H1 (cell line): ENCODE data around the gene SPATA31E1. TPM values are rescaled to one million over a fixed set of nuclear protein-coding genes. Genes with fewer than 3 reads are reported as not detected.
"Not testable (repeated sequence)": the region's sequence is repeated elsewhere in the genome, so short reads cannot be mapped to it uniquely, and the experiment has no call there.

Source experiments
- CTCF ChIA-PET: fragments of 300-600 bp; sonication (Branson Sonifier 250); formaldehyde crosslinking; loops from one replicate; lab custom pipeline; 2021; ENCODE audit not compliant: partially characterized antibody; lab: Charles Lee
- POLR2A ChIA-PET: fragments of 300-600 bp; sonication (Branson Sonifier 250); formaldehyde crosslinking; loops from one replicate; lab custom pipeline; 2021; ENCODE audit warnings: inconsistent platforms; ENCODE audit not compliant: partially characterized antibody; lab: Charles Lee
- DNase-seq, 2 experiments: peaks; one replicate each; pipeline versions ENCODE4 v3.0.0 to v3.0.0-alpha.2; 2010 to 2022; ENCODE audit warnings: low spot score in 2 of 2, low read depth in 1 of 2, mixed read lengths in 1 of 2
- FAIRE-seq: peaks from 2 replicates; lab custom pipeline; 2011; peaks lifted over from hg19 to GRCh38; lab: Jason Lieb, UNC
- H2AFZ ChIP-seq: 2 replicates; pipeline ENCODE4 v1.8.1; 2012; ENCODE audit warnings: low read length, inconsistent platforms
- H2AK5ac ChIP-seq: 2 replicates; pipeline ENCODE4 v1.6.1; 2013; ENCODE audit warnings: low read depth, low read length
- H2BK120ac ChIP-seq: replicated peaks from 2 replicates; pipeline ENCODE3; 2013; ENCODE audit warnings: low read depth, low read length, inconsistent platforms
- H2BK12ac ChIP-seq: 2 replicates; pipeline ENCODE4 v1.6.1; 2013; ENCODE audit warnings: low read depth, low read length
- H2BK15ac ChIP-seq: 2 replicates; pipeline ENCODE4 v1.6.1; 2013; ENCODE audit warnings: low read length
- H2BK20ac ChIP-seq: 2 replicates; pipeline ENCODE4 v1.6.1; 2013; ENCODE audit warnings: low read length
- H2BK5ac ChIP-seq: 2 replicates; pipeline ENCODE4 v1.6.1; 2013; ENCODE audit warnings: low read depth, low read length
- H3K14ac ChIP-seq: 2 replicates; pipeline ENCODE4 v1.6.1; 2013; ENCODE audit warnings: inconsistent platforms; ENCODE audit not compliant: insufficient read length
- H3K18ac ChIP-seq: 2 replicates; pipeline ENCODE4 v1.6.1; 2013; ENCODE audit warnings: low read length; ENCODE audit errors: extremely low read depth
- H3K23ac ChIP-seq: 2 replicates; pipeline ENCODE4 v1.6.1; 2013; ENCODE audit warnings: inconsistent platforms; ENCODE audit not compliant: insufficient read length
- H3K23me2 ChIP-seq: 2 replicates; pipeline ENCODE4 v1.6.1; 2013; ENCODE audit warnings: low read depth, low read length
- H3K27ac ChIP-seq: 2 replicates; pipeline ENCODE4 v1.6.1; 2011; ENCODE audit warnings: low read depth, low read length, inconsistent platforms
- H3K27me3 ChIP-seq, 4 experiments: replicated peaks in 1 of 4; 1 replicate in 1 of 4; 2 replicates in 3 of 4; pipeline versions ENCODE4 v1.6.1 to v1.8.1; 2011 to 2013; ENCODE audit warnings: low read length in 3 of 4, mild to moderate bottlenecking in 3 of 4, inconsistent platforms in 2 of 4, mixed read lengths in 2 of 4, moderate library complexity in 1 of 4; ENCODE audit not compliant: control insufficient read depth in 3 of 4, insufficient read depth in 3 of 4; ENCODE audit errors: extremely low read depth in 1 of 4
- H3K36me3 ChIP-seq, 4 experiments: 2 replicates each; pipeline versions ENCODE4 v1.6.1 to v1.8.1; 2011 to 2013; ENCODE audit warnings: mild to moderate bottlenecking in 4 of 4, low read length in 3 of 4, moderate library complexity in 2 of 4, control low read depth in 1 of 4, inconsistent platforms in 1 of 4; ENCODE audit not compliant: insufficient read depth in 4 of 4, control insufficient read depth in 2 of 4
- H3K4ac ChIP-seq: replicated peaks from 2 replicates; pipeline ENCODE3; 2013; ENCODE audit warnings: low read length, low read depth, mixed read lengths, inconsistent platforms; ENCODE audit not compliant: insufficient read length
- H3K4me1 ChIP-seq, 4 experiments: replicated peaks in 1 of 4; 1 replicate in 1 of 4; 2 replicates in 3 of 4; pipeline versions ENCODE4 v1.6.1 to v1.8.1; 2011 to 2013; ENCODE audit warnings: low read length in 3 of 4, inconsistent platforms in 2 of 4, mixed read lengths in 1 of 4; ENCODE audit not compliant: insufficient read depth in 4 of 4, control insufficient read depth in 3 of 4
- H3K4me2 ChIP-seq, 2 experiments: 2 replicates each; pipeline versions ENCODE4 v1.6.1 to v1.8.1; 2011 to 2013; ENCODE audit warnings: low read depth in 2 of 2, low read length in 2 of 2, control low read depth in 1 of 2, inconsistent platforms in 1 of 2, mild to moderate bottlenecking in 1 of 2; ENCODE audit not compliant: insufficient read depth in 1 of 2
- H3K4me3 ChIP-seq, 4 experiments: fragments of 200-600, 300-600 bp in 1 of 4; sonication (generic), shearing (Covaris generic), sonication (Bioruptor Twin) in 1 of 4; 2 replicates each; pipeline versions ENCODE4 v1.5.1 to v1.8.1; 2011 to 2016; ENCODE audit warnings: low read length in 4 of 4, low read depth in 3 of 4, control low read depth in 2 of 4, inconsistent platforms in 2 of 4, mild to moderate bottlenecking in 2 of 4, mixed read lengths in 1 of 4, moderate library complexity in 1 of 4; ENCODE audit not compliant: insufficient read depth in 2 of 4; ENCODE audit errors: extremely low read depth in 1 of 4
- H3K56ac ChIP-seq: replicated peaks from 2 replicates; pipeline ENCODE3; 2013; ENCODE audit warnings: low read depth, mild to moderate bottlenecking, mixed read lengths, low read length, inconsistent platforms; ENCODE audit not compliant: insufficient read length
- H3K79me1 ChIP-seq: 2 replicates; pipeline ENCODE4 v1.6.1; 2013; ENCODE audit warnings: low read depth, low read length, control low read depth
- H3K79me2 ChIP-seq, 2 experiments: 2 replicates each; pipeline versions ENCODE4 v1.6.1 to v1.8.1; 2012 to 2013; ENCODE audit warnings: low read length in 2 of 2, mild to moderate bottlenecking in 2 of 2, inconsistent platforms in 1 of 2; ENCODE audit not compliant: insufficient read depth in 2 of 2, control insufficient read depth in 1 of 2
- H3K9ac ChIP-seq, 4 experiments: replicated peaks in 1 of 4; 1 replicate in 1 of 4; 2 replicates in 3 of 4; pipeline versions ENCODE4 v1.6.1 to v1.8.1; 2011 to 2013; ENCODE audit warnings: low read depth in 3 of 4, low read length in 3 of 4, control low read depth in 2 of 4, mild to moderate bottlenecking in 2 of 4, moderate library complexity in 2 of 4, inconsistent platforms in 1 of 4; ENCODE audit errors: extremely low read depth in 1 of 4
- H3K9me3 ChIP-seq, 2 experiments: 2 replicates each; pipeline versions ENCODE4 v1.6.1 to v1.8.1; 2012 to 2013; ENCODE audit warnings: mild to moderate bottlenecking in 2 of 2, moderate library complexity in 2 of 2, control low read depth in 1 of 2, inconsistent platforms in 1 of 2, low read depth in 1 of 2, low read length in 1 of 2, mixed read lengths in 1 of 2; ENCODE audit not compliant: insufficient read depth in 2 of 2
- H4K20me1 ChIP-seq, 2 experiments: replicated peaks in 1 of 2; 2 replicates each; pipeline versions ENCODE3 to v1.8.1; 2011 to 2013; ENCODE audit warnings: inconsistent platforms in 2 of 2, low read length in 2 of 2, mild to moderate bottlenecking in 1 of 2; ENCODE audit not compliant: insufficient read depth in 2 of 2, control insufficient read depth in 1 of 2
- H4K5ac ChIP-seq: 2 replicates; pipeline ENCODE4 v1.6.1; 2013; ENCODE audit warnings: low read length, low read depth, mixed read lengths, inconsistent platforms; ENCODE audit not compliant: insufficient read length
- H4K8ac ChIP-seq: 2 replicates; pipeline ENCODE4 v1.8.0; 2013; ENCODE audit warnings: mild to moderate bottlenecking, moderate library complexity, low read length, inconsistent platforms; ENCODE audit not compliant: insufficient read depth; ENCODE audit errors: extremely low read depth
- H4K91ac ChIP-seq: replicated peaks from 2 replicates; pipeline ENCODE3; 2013; ENCODE audit warnings: low read length, mixed read lengths, inconsistent platforms; ENCODE audit not compliant: insufficient read length
- WGBS, 2 experiments: shearing (Covaris generic) in 1 of 2; methylation state at CpG; one replicate each; pipeline versions ENCODE4 v1.1.6 to v1.1.7; 2013 to 2015; ENCODE audit warnings: low lambda C conversion rate in 2 of 2, mixed read lengths in 2 of 2, inconsistent platforms in 1 of 2, low coverage in 1 of 2, missing lambda C conversion rate in 1 of 2; ENCODE audit not compliant: insufficient replicate concordance in 2 of 2, insufficient coverage in 1 of 2, insufficient read length in 1 of 2; ENCODE audit errors: extremely low coverage in 1 of 2, missing lambda C conversion rate in 1 of 2; 5-methylcytosine and 5-hydroxymethylcytosine counted together
- polyA plus RNA-seq, 7 experiments: library from polyadenylated mRNA; depleted of rRNA in 3 of 7; stranded (reverse) in 5 of 7; unstranded in 2 of 7; fragments of >200 nt in 5 of 7; fragments of 200-250 nt in 2 of 7; gene quantifications; 1 replicate in 5 of 7; 2 replicates in 1 of 7; 4 replicates in 1 of 7; pipeline versions ENCODE4 v1.2.1 to v1.2.3, GENCODE V29; 2011 to 2013; ENCODE audit warnings: missing spikeins in 2 of 7, mixed read lengths in 2 of 7
- total RNA-seq: library from RNA; stranded (reverse); fragmentation: NEBNext Ultra II Directional; extraction: Animal tissue kit (Norgen Biotek cat#: 25700); gene quantifications from 2 replicates; pipeline ENCODE4 v1.2.1, GENCODE V29; 2021

SPATA31E1 gene
- total and polyA plus RNA-seq, 2 of the 8 experiments (the other 6 are each of a cell fraction or from before 2014, with no cell fraction given), result 0.05 to 0.09 TPM

- 92% methylated on average over 7 of the region's 10 CpGs; no CpG with 5 or more reads in 1 of the 2 experiments for WGBS, 2 experiments
- H3K9me3 ChIP-seq, H3K4me1 ChIP-seq, H3K36me3 ChIP-seq, H3K14ac ChIP-seq, H2BK5ac ChIP-seq, H3K27me3 ChIP-seq, H3K18ac ChIP-seq, H2BK12ac ChIP-seq, H4K8ac ChIP-seq, H3K4me3 ChIP-seq, DNase-seq, H2BK120ac ChIP-seq, H4K20me1 ChIP-seq, H3K56ac ChIP-seq, H3K9ac ChIP-seq, H2BK15ac ChIP-seq, H3K27ac ChIP-seq, H3K23ac ChIP-seq, H3K4me2 ChIP-seq, H4K5ac ChIP-seq, H2BK20ac ChIP-seq, H2AFZ ChIP-seq, H4K91ac ChIP-seq, H2AK5ac ChIP-seq, H3K79me1 ChIP-seq, H3K4ac ChIP-seq, POLR2A ChIA-PET, H3K23me2 ChIP-seq, H3K79me2 ChIP-seq, FAIRE-seq: not testable (repeated sequence)
- CTCF ChIA-PET, result interaction anchor here (0.6 kb wide), 1 partner anchor 117 kb away, joined by 3 read pairs; no protein-coding TSS in a partner anchor
Measured at GRCh38 chr9:87924851-87925250, 42.2 kb downstream of the SPATA31E1 start.

DNA sequence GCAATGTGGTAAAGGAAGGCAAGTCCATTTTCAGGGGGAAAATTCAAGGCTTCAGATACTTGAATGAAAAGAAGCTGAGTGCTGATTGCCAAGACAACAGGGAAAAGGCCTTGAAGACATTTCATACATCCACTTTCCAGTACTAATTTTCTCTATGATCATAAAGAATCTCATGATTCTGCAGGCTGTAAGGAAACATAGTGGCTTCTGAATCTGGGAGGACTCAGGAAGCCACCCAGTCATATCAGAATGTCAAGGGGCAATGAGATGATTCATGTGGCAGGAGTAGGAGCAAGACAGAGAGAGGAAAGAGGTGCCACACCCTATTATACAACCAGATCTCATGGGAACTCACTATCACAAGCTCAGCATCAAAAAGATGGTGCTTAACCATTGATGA lies 46.5 kb downstream of the SPATA31E1 start:
- H3K4me2 ChIP-seq, H3K27ac ChIP-seq, H2BK5ac ChIP-seq, H3K79me1 ChIP-seq, H4K8ac ChIP-seq, H3K23me2 ChIP-seq, H3K56ac ChIP-seq, H4K91ac ChIP-seq, H3K23ac ChIP-seq, H3K4me3 ChIP-seq, H3K4ac ChIP-seq, POLR2A ChIA-PET, CTCF ChIA-PET, H2BK120ac ChIP-seq, H3K27me3 ChIP-seq, H3K4me1 ChIP-seq, H3K9me3 ChIP-seq, H2AFZ ChIP-seq, H2BK15ac ChIP-seq, H4K5ac ChIP-seq, H2BK20ac ChIP-seq, H3K18ac ChIP-seq, FAIRE-seq, H3K9ac ChIP-seq, H3K79me2 ChIP-seq, H4K20me1 ChIP-seq, DNase-seq, H2BK12ac ChIP-seq, H2AK5ac ChIP-seq, H3K14ac ChIP-seq, H3K36me3 ChIP-seq: not testable (repeated sequence)
